ENCODE measurements around the gene POP4.

DNA sequence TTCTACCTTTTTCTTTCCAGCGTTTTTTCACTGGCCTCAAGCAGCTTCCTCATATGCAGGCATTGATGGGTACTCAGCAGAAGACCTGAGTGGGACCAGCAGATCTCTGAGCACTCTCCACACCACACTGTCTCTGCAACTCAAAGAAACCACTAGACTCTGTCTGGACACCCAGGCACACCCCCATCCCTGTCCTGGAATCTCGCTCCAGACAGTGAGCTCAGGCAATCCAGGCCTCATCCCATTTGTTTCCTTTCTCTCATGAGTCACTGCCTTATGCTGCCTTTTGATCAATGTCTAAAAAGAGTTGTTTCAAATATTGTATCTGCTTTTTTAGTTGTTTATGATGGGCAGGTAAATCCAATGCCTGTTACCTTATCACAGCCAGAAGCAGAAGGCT, 19.7 kb upstream of the POP4 start:
- TF ChIP-seq TAF1 (IDR thresholded peaks at IDR 0.05; ENCODE audit: borderline replicate concordance, low read depth, low read length) (no peak), POLR2A (IDR thresholded peaks at IDR 0.05; ENCODE audit: low read depth, low read length) (no peak), POLR2AphosphoS5 (IDR thresholded peaks at IDR 0.05; ENCODE audit: low read length) (no peak)
- TF ChIP-seq, protein P1, sequence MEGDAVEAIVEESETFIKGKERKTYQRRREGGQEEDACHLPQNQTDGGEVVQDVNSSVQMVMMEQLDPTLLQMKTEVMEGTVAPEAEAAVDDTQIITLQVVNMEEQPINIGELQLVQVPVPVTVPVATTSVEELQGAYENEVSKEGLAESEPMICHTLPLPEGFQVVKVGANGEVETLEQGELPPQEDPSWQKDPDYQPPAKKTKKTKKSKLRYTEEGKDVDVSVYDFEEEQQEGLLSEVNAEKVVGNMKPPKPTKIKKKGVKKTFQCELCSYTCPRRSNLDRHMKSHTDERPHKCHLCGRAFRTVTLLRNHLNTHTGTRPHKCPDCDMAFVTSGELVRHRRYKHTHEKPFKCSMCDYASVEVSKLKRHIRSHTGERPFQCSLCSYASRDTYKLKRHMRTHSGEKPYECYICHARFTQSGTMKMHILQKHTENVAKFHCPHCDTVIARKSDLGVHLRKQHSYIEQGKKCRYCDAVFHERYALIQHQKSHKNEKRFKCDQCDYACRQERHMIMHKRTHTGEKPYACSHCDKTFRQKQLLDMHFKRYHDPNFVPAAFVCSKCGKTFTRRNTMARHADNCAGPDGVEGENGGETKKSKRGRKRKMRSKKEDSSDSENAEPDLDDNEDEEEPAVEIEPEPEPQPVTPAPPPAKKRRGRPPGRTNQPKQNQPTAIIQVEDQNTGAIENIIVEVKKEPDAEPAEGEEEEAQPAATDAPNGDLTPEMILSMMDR (IDR thresholded peaks at IDR 0.05 in 2 of 3, conservative IDR thresholded peaks at IDR 0.05 in 1 of 3; ENCODE audit: control insufficient read depth in 2 of 3, extremely low read depth in 1 of 3, insufficient read depth in 1 of 3, low read depth in 3 of 3, low read length in 3 of 3) = no peak
- TF ChIP-seq, protein P2, sequence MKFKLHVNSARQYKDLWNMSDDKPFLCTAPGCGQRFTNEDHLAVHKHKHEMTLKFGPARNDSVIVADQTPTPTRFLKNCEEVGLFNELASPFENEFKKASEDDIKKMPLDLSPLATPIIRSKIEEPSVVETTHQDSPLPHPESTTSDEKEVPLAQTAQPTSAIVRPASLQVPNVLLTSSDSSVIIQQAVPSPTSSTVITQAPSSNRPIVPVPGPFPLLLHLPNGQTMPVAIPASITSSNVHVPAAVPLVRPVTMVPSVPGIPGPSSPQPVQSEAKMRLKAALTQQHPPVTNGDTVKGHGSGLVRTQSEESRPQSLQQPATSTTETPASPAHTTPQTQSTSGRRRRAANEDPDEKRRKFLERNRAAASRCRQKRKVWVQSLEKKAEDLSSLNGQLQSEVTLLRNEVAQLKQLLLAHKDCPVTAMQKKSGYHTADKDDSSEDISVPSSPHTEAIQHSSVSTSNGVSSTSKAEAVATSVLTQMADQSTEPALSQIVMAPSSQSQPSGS (IDR thresholded peaks at IDR 0.05; ENCODE audit: low read length) = no peak
